Suppressor macrophage treated with lipopolysaccharide for 1 hour (primary cell): ENCODE measurements around the gene GAPVD1.
"Not testable (repeated sequence)": the region's sequence is repeated elsewhere in the genome, so short reads cannot be mapped to it uniquely, and the experiment has no call there.

Experiments
- DNase-seq, 3 donors: peaks; one replicate each; pipeline ENCODE4 v3.0.0-alpha.2; 2020 to 2022

GAPVD1 gene

GRCh38 chr9:125374443-125375309 is 113.0 kb downstream of the GAPVD1 start:
- DNase-seq, result peak; percentile 73 to 82 (median 81)

- DNase-seq, result no peak
These were observed 114.2 kb downstream of the GAPVD1 start for GRCh38 chr9:125375820-125376219.

DNA sequence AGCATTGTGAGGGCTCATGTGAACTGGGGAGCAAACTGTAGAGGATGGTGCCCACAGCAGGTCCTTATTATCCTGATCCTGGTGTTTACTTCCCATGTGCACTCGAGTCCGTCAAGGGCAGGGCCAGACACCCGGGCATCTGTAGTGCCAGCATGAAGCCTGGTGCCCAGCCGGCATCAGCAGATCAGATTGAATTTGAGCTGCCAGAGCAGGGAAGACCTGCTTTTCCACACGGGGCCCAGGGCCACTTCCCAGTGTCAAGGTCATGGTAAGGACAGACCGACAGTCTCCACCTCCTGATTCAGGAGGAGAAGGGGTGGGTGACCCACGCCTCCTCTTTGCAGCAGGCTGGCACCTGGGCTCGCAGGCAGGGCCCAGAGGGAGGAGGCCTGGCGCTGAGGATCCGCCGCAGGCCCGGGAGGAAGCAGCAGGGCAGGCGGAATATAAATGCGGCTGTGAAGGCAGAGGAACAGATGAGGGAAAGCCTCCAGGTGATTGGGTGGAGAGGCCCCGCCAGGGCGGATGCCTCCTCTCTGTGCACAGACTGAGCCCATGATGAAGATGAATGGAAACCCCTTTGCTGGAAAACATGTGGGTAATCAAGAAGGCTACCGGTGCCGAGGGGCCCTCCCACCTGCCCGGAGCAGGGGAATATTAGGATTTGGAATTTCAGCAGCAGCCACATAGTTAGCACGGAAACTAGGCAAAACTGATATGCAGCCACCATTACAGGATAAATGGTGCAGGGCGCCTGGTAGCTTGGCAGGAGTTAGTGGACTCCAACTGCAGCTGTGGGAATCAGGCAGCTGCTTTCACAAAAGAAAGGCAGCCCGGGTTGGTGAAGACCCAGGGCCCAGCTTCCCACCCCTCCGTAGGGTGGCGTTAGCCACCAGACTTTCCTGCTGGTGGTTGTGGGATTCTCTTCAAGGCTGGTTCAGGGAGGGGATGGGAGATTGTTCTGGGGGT is 114.9 kb downstream of the GAPVD1 start:
- DNase-seq, result no peak

DNA sequence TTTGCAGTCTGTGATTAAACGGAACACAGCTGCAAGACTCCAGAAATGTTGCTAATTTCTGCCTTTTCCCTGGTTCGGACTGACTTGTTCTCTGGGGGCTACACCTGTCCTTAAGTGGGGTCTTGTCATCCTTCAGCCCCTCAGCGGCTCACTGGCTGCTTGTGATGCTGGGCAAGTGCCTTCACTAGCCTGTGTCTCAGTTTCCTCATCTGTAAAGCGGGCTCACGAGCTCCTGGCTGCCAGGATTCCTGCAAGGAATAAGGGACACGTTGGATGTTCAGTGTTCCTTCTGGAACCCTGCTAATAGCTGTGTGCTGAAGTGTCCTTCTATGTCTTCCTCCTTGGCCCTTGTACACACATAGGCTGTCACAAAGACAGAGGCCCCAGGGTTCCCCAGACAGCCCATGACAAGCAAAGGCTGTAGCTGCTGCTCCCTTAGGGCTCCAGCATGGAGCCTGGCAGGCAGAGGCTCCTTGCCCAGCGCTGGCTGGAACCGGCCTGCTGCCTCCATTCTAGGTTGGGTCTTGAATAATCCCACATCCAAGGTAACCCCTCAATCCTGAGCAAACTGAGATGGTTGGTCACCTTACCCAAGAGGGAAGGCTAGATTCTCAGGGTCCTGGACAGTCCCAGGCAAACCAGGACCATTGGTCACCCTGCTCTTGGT is 116.1 kb downstream of the GAPVD1 start:
- no peak for DNase-seq

GRCh38 chr9:125378778-125379177 is 117.2 kb downstream of the GAPVD1 start:
- no peak for DNase-seq

DNA sequence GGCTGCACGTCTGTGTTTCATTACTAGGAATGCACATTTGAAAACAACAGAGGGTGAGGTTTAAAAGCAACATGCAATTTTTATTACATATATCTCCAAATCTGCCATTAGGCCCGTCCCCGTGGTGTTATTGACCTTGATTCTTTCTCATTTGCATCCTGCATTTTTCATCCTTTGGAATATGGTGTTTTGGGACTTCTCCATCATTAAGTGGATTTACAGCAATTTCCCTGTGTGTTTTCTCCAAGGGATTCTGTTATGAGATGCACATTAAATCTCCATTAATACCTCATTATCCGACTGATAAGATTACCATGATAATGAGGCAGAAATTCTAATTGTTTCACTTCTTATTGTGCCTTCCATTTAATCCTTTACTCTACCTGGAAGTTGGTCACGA is 117.6 kb downstream of the GAPVD1 start:
- DNase-seq, result no peak

DNA sequence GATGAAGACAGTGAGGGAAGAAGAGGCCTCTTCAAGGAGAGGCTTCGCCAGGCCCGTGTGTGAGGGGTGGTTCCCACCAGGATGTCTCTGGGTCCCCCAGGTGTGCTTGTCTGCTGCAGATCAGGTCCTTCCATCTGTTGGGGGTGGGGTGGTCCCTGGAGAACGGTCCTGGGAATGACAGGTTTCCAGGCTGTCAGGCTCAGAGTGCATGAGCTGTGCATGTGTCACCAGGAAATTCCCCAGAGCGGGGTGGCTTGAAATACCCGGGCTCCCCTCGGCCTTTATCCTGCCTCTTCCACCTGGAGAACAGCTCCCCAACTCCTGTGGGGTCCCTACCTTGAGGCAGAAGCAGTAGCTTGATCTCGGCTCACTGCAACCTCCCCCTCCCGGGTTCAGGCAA is 118.8 kb downstream of the GAPVD1 start:
- no peak for DNase-seq

DNA sequence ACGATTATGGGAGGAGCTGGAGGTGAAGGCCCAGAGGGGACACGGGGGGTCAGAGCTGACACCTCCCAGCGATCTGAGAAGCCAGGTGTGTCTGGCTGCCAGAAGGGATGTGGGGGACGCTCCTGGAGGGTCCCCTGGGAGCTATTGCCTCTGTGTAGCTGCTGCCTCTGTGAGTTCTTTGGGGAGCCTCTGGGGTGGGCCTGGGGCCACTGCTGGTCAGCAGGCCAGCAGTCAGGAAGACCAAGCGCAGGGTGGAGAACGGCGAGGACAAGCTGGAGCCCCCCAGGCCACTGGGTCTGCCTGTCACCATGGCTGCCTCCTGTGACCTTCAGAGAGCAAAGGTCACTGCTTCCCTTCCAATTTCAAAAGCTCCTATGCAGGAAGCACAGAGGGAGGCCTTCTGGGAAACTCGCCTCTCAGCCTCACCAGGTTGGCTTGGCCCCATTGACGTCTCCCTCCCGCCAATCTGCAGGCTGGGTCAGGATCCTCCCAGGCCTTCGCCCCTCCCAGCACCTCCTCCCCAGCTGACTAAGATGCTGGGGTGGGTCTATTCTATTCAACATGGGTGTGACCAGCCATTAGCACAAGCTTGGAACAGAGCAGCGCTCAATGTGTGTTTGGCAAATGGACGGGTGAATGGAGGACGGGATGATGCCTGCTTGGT is 126.4 kb downstream of the GAPVD1 start:
- no peak for DNase-seq

DNA sequence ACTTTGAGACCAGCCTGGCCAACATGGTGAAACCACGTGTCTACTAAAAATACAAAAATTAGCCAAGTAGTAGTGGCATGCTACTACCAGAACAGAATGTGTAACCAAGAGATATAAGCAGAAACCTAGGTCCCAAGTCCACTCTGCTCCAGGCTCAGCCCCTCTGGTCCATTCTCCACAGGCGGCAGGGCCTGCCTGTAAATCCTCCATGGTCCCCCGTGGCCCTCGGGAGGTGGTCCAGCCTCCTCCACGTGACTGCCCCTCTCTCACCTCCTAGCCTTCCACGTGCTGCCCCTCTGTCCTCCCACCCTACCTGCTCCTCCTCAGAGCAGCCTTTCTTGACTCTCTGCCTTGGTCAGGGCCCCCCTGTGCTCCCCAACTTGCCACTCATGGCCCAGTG is 127.4 kb downstream of the GAPVD1 start:
- DNase-seq, result no peak

GRCh38 chr9:125391704-125392103 is 130.1 kb downstream of the GAPVD1 start:
- DNase-seq, result no peak

GRCh38 chr9:125393426-125393825 is 131.8 kb downstream of the GAPVD1 start:
- no peak for DNase-seq

GRCh38 chr9:125396799-125397198 is 135.2 kb downstream of the GAPVD1 start:
- DNase-seq, result no peak

DNA sequence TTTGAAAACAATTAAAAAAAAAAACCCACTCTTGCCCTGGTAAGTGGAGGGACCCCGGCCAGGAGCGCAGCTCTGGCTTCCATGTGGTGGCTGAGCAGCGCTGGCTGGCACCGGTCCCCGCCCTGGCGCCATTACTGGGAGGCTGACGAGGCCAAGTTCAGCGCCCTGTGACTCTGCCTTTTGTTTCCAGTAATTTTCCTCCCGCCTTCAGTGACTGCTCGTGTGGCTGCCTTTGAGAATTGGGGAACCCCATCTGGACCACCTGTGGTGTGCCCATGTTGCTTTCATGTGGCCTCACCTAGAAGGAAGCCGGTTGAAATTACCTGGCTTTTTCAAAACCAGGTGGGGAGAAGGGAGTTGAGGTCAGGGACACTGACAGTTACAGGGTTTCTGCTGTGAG is 136.1 kb downstream of the GAPVD1 start:
- no peak for DNase-seq

DNA sequence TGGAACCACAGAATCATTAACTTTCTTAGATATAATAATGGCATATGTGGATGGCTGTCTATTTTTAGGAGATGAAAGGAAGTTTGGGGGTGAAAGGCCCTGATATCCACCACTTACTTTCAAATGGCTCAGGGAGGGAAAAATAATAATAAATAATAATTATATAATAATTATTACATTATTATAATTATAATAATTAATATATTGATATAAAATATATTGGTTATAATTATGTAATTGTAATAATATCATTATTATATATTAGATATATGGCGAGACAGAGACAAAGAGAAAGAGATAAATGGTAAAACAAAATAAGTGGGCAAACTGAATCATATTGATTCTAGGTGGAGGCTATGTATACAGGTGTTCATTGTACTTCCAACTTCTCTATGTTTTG is 136.6 kb downstream of the GAPVD1 start:
- DNase-seq, result no peak

DNA sequence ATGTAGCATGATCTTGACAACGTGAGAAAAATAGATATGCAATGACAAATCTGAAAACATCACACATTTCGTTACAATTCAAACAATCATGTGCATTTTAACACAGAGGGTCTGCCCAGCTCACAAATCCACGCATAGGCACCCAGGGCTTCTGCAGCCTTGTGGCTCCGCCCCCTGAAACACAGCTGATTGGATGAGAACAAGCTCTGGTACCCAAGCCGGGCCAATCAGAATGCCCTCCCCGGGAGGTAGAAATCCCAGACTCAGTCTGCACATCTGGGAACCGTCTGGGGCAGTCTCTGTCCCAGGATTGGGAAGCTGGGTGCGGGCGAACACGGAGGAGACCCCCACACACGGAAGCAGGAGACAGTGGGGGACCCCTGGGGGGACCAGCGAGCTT is 137.5 kb downstream of the GAPVD1 start:
- DNase-seq, result no peak

GRCh38 chr9:125399666-125400065 is 138.0 kb downstream of the GAPVD1 start:
- no peak for DNase-seq

DNA sequence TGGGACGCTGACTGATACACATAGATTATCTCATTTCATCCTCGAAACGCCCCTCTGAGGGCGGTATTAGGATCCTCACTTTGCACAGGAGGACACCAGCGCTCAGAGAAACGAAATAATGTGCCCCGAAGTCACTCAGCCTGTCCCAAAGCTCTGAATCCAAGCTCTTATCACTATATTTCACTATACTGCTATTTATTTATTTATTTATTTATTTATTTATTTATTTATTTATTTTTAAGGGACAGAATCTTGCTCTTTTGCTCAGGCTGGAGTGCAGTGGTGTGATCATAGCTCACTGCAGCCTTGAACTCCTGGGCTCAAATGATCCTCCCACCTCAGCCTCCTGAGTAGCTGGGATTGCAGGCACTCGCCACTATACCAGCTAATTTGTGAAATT is 138.6 kb downstream of the GAPVD1 start:
- DNase-seq, result not testable (repeated sequence)

DNA sequence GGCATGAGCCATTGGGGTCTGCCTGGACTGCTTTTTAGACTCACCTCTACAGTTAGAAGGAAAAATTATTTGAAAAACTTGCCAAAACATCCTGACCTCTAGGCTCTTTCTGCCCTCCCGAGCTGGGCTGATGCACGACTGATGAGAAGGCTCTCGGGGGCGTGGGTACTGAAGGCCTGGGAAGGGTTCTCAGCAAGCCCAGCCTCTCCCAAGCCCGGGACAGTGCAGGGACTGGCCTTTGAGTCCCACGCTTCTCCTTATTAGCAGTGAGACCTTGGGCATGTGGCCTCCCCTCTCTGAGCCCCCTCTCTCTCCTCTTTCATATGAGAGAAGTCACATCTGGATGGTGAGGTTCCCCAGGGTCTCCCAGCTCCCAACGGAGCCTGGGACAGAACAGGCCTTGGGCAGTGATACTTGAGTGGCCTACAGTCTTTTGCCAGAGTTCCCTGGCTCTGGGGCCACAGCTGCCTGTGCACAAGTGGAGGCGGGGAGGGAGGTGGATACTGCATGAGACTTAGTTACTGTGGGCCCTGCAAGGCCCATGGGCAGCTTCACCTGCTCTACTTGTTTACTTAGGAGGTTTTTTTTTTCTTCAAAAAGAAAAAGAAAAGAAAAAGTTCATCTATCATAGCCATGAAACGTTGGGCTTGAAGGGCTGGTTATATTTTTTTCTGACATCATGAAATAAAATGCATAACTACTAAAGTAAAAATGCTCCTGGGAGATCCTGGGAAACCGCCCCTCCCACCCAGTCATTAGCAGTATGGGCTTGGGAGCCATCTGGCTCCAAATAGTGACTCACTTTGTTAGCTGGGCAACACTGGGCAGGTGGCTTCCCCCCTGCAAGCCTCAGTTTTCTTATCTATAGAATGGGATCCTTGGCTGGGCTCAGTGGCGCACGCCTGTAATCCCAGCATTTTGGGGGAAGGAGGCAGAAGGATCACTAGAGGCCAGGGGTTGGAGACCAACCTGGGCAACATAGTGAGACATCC is 139.4 kb downstream of the GAPVD1 start:
- no peak for DNase-seq

DNA sequence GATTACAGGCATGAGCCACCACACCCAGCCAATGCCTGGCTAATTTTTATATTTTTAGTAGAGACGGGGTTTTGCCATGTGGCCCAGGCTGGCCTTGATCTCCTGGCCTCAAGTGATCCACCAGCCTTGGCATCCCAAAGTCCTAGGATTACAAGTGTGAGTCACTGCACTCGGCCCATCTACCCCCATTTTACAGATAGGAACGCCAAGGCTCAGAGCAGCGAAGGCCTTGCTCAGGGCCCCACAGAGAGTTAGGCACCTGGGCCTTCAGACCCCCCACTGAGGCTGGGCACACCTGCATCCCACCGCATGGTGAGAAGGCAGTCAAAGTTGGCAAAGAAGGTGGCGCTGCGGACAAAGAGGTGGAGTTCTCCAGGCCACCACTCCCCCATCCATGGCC is 143.1 kb downstream of the GAPVD1 start:
- DNase-seq, result no peak

- peak; percentile 81 to 88 (median 84) for DNase-seq
These were observed 144.5 kb downstream of the GAPVD1 start for GRCh38 chr9:125405938-125406809.

GRCh38 chr9:125406810-125407087 is 145.1 kb downstream of the GAPVD1 start:
- no peak for DNase-seq
